Amniotic stem cell (primary cell): Measurements from ENCODE around the gene DNAJC21.

Source experiments
- DNase-seq: peaks from one replicate; lab custom pipeline; 2025; lab: John Stamatoyannopoulos, UW

The DNAJC21 gene

DNA sequence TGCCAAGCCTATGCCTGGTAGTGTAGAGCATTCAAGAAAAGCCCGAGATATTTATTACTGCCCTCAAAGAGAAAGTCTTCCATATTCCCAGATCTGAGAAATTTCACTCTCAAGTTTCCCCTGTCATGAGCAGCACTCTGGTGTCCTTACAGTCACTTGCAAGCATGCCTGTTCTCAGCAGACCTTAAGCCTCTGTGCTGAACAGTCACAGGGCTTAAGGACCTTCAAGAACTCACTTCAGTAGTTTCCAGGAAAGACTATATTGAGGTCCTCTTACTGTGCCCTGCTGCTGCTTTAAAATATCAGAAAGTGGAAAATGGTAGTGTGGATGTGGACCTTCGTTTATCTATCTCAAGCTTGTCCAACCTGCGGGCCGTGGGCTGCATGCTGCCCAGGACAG, 53.5 kb downstream of the DNAJC21 start:
- no peak for DNase-seq

DNA sequence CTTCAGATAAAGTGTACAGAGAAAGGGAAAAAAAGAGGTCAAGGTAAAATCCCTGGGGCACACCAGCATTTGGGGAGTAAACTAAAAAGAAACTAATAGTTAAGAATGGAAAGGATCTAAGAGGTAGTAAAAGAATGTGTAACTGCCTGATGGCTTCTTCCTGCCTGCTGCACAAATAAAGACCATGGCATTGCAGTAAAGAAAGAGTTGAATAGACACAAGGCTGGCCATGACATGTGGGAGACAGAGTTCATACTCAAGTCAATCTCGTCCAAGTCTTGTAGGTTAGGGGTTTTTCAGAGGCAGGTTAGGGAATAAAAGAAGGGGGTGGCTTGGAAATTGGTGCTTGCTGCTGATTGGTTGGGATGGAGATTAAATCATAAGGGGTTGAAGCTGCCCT, 57.6 kb downstream of the DNAJC21 start:
- no peak for DNase-seq

GRCh38 chr5:34991486-34992238, 62.3 kb downstream of the DNAJC21 start:
- DNase-seq, result no peak

DNA sequence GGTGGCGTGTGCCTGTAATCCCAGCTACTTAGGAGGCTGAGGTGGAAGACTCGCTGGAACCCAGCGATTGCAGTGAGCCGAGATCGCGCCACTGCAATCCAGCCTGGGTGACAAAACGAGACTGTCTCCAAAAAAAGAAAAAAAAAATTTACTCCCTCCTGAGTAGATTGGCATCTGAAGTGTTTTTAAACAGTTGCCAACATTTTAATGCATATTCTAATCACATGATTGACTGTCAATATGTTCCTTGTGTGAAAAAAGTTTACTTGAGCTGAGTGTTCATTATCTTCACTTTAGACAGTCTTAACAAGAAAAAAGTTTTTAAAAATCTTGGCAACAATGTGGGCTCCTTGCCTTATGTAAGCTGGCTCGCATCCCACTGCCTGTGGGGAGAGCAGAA, 64.6 kb downstream of the DNAJC21 start:
- DNase-seq, result no peak

DNA sequence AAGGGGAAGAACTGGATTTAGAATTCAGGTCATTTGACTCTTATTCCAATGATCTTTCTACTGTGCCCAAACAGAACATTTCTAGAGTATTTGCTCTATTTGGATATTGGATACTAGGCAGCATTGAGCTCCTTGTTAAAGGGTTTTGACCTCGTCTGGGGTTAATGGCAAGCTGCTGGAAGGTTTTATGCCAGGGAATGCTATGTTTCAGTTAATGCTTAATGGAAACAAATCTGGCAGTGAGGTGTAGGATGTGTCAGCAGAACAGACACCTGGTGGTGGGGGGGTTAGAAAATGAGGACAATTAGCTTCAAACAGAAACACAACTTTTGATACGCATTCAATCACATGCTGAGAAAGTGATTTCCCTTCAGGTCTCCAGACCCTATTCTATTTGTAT, 66.9 kb downstream of the DNAJC21 start:
- DNase-seq, result no peak

GRCh38 chr5:34998058-34998789, 68.9 kb downstream of the DNAJC21 start:
- no peak for DNase-seq

- no peak for DNase-seq
These were observed 72.5 kb downstream of the DNAJC21 start for GRCh38 chr5:35001842-35002241.

DNA sequence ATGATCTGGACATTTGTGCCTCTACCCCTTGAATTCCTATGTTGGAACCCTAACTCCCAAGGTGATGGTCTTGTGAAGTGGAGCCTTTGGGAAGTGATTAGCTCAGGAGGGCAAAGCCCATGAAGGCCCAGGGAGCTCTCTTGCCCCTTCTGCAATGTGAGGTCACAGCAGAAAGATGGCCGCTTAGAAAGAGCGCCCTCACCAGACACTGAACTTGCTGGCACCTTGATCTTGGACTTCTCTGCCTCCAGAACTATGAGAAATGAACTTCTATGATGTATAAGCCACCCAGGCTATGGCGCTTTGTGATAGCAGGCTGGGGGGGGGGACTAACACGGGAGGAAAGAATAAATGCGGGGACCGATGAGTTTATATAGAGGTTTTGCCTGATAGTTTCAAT, 73.1 kb downstream of the DNAJC21 start:
- DNase-seq, result no peak

DNA sequence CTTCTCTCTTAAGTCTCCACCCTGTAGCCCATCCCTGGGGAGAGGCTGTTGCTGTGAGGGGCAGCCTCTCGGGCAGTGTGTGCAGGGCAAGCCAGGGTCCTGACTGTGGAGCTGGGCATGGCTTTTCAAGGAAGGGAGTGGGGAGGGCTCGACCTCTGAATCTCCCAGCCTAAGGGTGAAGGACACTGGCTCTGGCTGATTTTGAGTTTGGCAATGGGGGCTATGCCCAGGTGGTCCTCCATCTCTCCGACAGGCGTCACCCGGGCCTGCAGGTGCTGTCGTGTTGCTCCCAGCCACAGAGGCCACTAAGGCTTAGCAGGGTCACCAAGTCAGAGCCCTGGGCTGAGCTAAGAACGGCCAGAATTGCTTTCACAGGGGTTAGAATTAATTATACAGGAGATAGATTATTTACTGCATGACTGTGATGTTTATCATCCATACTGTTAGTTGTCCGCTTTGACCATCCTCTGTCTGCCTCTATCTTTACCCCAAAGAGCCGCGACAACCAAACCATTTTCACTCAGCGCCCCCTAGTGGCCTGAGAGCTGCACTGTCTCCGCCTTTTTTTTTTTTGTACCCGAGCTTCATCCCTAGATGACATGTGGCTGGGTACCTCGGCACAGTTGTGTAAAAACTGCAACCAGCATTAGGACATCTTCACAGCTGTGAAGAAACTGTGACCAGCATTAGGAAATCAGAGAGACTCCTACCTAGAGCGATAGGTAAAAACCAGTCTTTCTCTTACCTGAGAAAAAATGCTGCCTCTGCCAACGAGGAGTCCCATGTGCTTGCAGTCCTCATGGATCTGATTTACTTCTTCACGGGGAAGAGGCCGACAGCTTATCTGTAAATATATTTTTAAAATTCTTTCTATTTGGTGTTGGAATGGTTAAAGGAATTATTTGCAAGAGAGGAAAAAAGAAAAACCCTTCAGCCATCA, 73.9 kb downstream of the DNAJC21 start:
- peak; percentile 8 for DNase-seq

GRCh38 chr5:35004200-35004599, 74.8 kb downstream of the DNAJC21 start:
- no peak for DNase-seq

GRCh38 chr5:35004771-35005170, 75.4 kb downstream of the DNAJC21 start:
- DNase-seq, result no peak
